ENCODE measurements around the gene MED13.

DNA sequence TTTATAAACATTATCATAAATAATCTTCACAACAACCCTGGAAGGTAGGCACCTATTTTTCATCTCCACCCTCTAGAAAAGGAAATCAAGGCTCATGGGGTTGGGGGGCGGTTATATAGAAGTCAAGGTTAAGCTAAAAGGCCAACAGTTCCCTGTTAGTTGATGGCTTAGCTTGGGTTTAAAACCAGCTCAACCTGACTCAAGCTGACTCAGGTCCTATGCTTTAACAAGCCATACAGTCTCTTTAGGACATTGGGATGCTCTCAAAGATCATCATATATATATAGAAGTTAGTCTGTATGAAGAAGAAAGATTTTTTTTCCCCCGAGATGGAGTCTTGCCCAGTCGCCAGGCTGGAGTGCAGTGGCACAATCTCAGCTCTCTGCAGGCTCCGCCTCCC, 44.8 kb upstream of the MED13 start:
- no peak for TF ChIP-seq POLR2A (IDR thresholded peaks at IDR 0.05)
- TF ChIP-seq, protein P1, sequence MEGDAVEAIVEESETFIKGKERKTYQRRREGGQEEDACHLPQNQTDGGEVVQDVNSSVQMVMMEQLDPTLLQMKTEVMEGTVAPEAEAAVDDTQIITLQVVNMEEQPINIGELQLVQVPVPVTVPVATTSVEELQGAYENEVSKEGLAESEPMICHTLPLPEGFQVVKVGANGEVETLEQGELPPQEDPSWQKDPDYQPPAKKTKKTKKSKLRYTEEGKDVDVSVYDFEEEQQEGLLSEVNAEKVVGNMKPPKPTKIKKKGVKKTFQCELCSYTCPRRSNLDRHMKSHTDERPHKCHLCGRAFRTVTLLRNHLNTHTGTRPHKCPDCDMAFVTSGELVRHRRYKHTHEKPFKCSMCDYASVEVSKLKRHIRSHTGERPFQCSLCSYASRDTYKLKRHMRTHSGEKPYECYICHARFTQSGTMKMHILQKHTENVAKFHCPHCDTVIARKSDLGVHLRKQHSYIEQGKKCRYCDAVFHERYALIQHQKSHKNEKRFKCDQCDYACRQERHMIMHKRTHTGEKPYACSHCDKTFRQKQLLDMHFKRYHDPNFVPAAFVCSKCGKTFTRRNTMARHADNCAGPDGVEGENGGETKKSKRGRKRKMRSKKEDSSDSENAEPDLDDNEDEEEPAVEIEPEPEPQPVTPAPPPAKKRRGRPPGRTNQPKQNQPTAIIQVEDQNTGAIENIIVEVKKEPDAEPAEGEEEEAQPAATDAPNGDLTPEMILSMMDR (IDR thresholded peaks at IDR 0.05): no peak
